Kidney epithelial cell (primary cell): Measurements from ENCODE around the gene TNFRSF18. TPM values are rescaled to one million over a fixed set of nuclear protein-coding genes. Genes with fewer than 3 reads are reported as not detected.
A peak's percentile ranks its signal among the peaks of the same experiment; 100 is the strongest.

Experiments used
- DNase-seq: peaks from one replicate; pipeline ENCODE4 v3.0.0-alpha.2; 2010; ENCODE audit warnings: low read depth
- H3K27me3 ChIP-seq: 2 replicates; pipeline ENCODE4 v1.6.0; 2011; ENCODE audit warnings: low read length; ENCODE audit not compliant: control insufficient read depth, insufficient read depth
- H3K36me3 ChIP-seq: 2 replicates; pipeline ENCODE4 v1.5.1; 2011; ENCODE audit warnings: low read length; ENCODE audit not compliant: control insufficient read depth, insufficient read depth
- H3K4me3 ChIP-seq: 2 replicates; pipeline ENCODE4 v1.5.1; 2011; ENCODE audit warnings: low read depth, mild to moderate bottlenecking, control low read depth, low read length
- CTCF ChIP-seq: IDR thresholded peaks from 2 replicates; pipeline ENCODE4 v1.5.1; 2011; ENCODE audit warnings: mild to moderate bottlenecking, moderate library complexity, low read length, control low read depth, inconsistent platforms; ENCODE audit not compliant: insufficient read depth, poor library complexity, severe bottlenecking
- total RNA-seq: library from RNA; depleted of rRNA; stranded (reverse); fragments of >200 nt; gene quantifications from 2 replicates; pipeline ENCODE4 v1.2.3, GENCODE V29; 2015

Gene TNFRSF18
- total RNA-seq, 1 donor from 2014 or later: 0.67 TPM

GRCh38 chr1:1208713-1209433, 2.5 kb upstream of the TNFRSF18 start:
- H3K27me3 ChIP-seq: peaks cover 14% of the 10 kb centered on the region
- no peak overlapping the region for H3K4me3 ChIP-seq
- no peak for DNase-seq
- no peaks in the 10 kb centered on the region for H3K36me3 ChIP-seq
- no peak for TF ChIP-seq CTCF

- no peak for TF ChIP-seq CTCF
- DNase-seq: no peak
- no peak overlapping the region for H3K4me3 ChIP-seq
- peaks cover 17% of the 10 kb centered on the region for H3K27me3 ChIP-seq
- H3K36me3 ChIP-seq: no peaks in the 10 kb centered on the region
These were observed 1.1 kb upstream of the TNFRSF18 start for GRCh38 chr1:1207571-1207892.

GRCh38 chr1:1206966-1207531, 657 bp upstream of the TNFRSF18 start:
- no peak for DNase-seq

GRCh38 chr1:1205769-1206375, 520 bp downstream of the TNFRSF18 start:
- H3K36me3 ChIP-seq: no peaks in the 10 kb centered on the region
- peaks cover 17% of the 10 kb centered on the region for H3K27me3 ChIP-seq
- H3K4me3 ChIP-seq: peak overlapping the region; percentile 22
- no peak for TF ChIP-seq CTCF
- no peak for DNase-seq

More at GRCh38 chr1:1206966-1207531, 657 bp upstream of the TNFRSF18 start:
- TF ChIP-seq CTCF: no peak
- H3K27me3 ChIP-seq: peaks cover 17% of the 10 kb centered on the region
- H3K4me3 ChIP-seq: no peak overlapping the region
- H3K36me3 ChIP-seq: no peaks in the 10 kb centered on the region

- no peaks in the 10 kb centered on the region for H3K36me3 ChIP-seq
- H3K27me3 ChIP-seq: peaks cover 18% of the 10 kb centered on the region
- no peak for TF ChIP-seq CTCF
- H3K4me3 ChIP-seq: no peak overlapping the region
- no peak for DNase-seq
These were observed 1.2 kb downstream of the TNFRSF18 start for GRCh38 chr1:1204998-1205768.
